H1 (cell line): ENCODE data around the gene YARS2. TPM values are rescaled to one million over a fixed set of nuclear protein-coding genes. Genes with fewer than 3 reads are reported as not detected.
A peak's percentile ranks its signal among the peaks of the same experiment; 100 is the strongest.

Experiments used
- CTCF ChIA-PET: fragments of 300-600 bp; sonication (Branson Sonifier 250); formaldehyde crosslinking; loops from one replicate; lab custom pipeline; 2021; ENCODE audit not compliant: partially characterized antibody; lab: Charles Lee
- POLR2A ChIA-PET: fragments of 300-600 bp; sonication (Branson Sonifier 250); formaldehyde crosslinking; loops from one replicate; lab custom pipeline; 2021; ENCODE audit warnings: inconsistent platforms; ENCODE audit not compliant: partially characterized antibody; lab: Charles Lee
- DNase-seq, 2 experiments: peaks; one replicate each; pipeline versions ENCODE4 v3.0.0 to v3.0.0-alpha.2; 2010 to 2022; ENCODE audit warnings: low spot score in 2 of 2, low read depth in 1 of 2, mixed read lengths in 1 of 2
- FAIRE-seq: peaks from 2 replicates; lab custom pipeline; 2011; peaks lifted over from hg19 to GRCh38; lab: Jason Lieb, UNC
- H2AFZ ChIP-seq: 2 replicates; pipeline ENCODE4 v1.8.1; 2012; ENCODE audit warnings: low read length, inconsistent platforms
- H2AK5ac ChIP-seq: 2 replicates; pipeline ENCODE4 v1.6.1; 2013; ENCODE audit warnings: low read depth, low read length
- H2BK120ac ChIP-seq: replicated peaks from 2 replicates; pipeline ENCODE3; 2013; ENCODE audit warnings: low read depth, low read length, inconsistent platforms
- H2BK12ac ChIP-seq: 2 replicates; pipeline ENCODE4 v1.6.1; 2013; ENCODE audit warnings: low read depth, low read length
- H2BK15ac ChIP-seq: 2 replicates; pipeline ENCODE4 v1.6.1; 2013; ENCODE audit warnings: low read length
- H2BK20ac ChIP-seq: 2 replicates; pipeline ENCODE4 v1.6.1; 2013; ENCODE audit warnings: low read length
- H2BK5ac ChIP-seq: 2 replicates; pipeline ENCODE4 v1.6.1; 2013; ENCODE audit warnings: low read depth, low read length
- H3K14ac ChIP-seq: 2 replicates; pipeline ENCODE4 v1.6.1; 2013; ENCODE audit warnings: inconsistent platforms; ENCODE audit not compliant: insufficient read length
- H3K18ac ChIP-seq: 2 replicates; pipeline ENCODE4 v1.6.1; 2013; ENCODE audit warnings: low read length; ENCODE audit errors: extremely low read depth
- H3K23ac ChIP-seq: 2 replicates; pipeline ENCODE4 v1.6.1; 2013; ENCODE audit warnings: inconsistent platforms; ENCODE audit not compliant: insufficient read length
- H3K23me2 ChIP-seq: 2 replicates; pipeline ENCODE4 v1.6.1; 2013; ENCODE audit warnings: low read depth, low read length
- H3K27ac ChIP-seq: 2 replicates; pipeline ENCODE4 v1.6.1; 2011; ENCODE audit warnings: low read depth, low read length, inconsistent platforms
- H3K27me3 ChIP-seq, 4 experiments: replicated peaks in 1 of 4; 1 replicate in 1 of 4; 2 replicates in 3 of 4; pipeline versions ENCODE4 v1.6.1 to v1.8.1; 2011 to 2013; ENCODE audit warnings: low read length in 3 of 4, mild to moderate bottlenecking in 3 of 4, inconsistent platforms in 2 of 4, mixed read lengths in 2 of 4, moderate library complexity in 1 of 4; ENCODE audit not compliant: control insufficient read depth in 3 of 4, insufficient read depth in 3 of 4; ENCODE audit errors: extremely low read depth in 1 of 4
- H3K36me3 ChIP-seq, 4 experiments: 2 replicates each; pipeline versions ENCODE4 v1.6.1 to v1.8.1; 2011 to 2013; ENCODE audit warnings: mild to moderate bottlenecking in 4 of 4, low read length in 3 of 4, moderate library complexity in 2 of 4, control low read depth in 1 of 4, inconsistent platforms in 1 of 4; ENCODE audit not compliant: insufficient read depth in 4 of 4, control insufficient read depth in 2 of 4
- H3K4ac ChIP-seq: replicated peaks from 2 replicates; pipeline ENCODE3; 2013; ENCODE audit warnings: low read length, low read depth, mixed read lengths, inconsistent platforms; ENCODE audit not compliant: insufficient read length
- H3K4me1 ChIP-seq, 4 experiments: replicated peaks in 1 of 4; 1 replicate in 1 of 4; 2 replicates in 3 of 4; pipeline versions ENCODE4 v1.6.1 to v1.8.1; 2011 to 2013; ENCODE audit warnings: low read length in 3 of 4, inconsistent platforms in 2 of 4, mixed read lengths in 1 of 4; ENCODE audit not compliant: insufficient read depth in 4 of 4, control insufficient read depth in 3 of 4
- H3K4me2 ChIP-seq, 2 experiments: 2 replicates each; pipeline versions ENCODE4 v1.6.1 to v1.8.1; 2011 to 2013; ENCODE audit warnings: low read depth in 2 of 2, low read length in 2 of 2, control low read depth in 1 of 2, inconsistent platforms in 1 of 2, mild to moderate bottlenecking in 1 of 2; ENCODE audit not compliant: insufficient read depth in 1 of 2
- H3K4me3 ChIP-seq, 4 experiments: fragments of 200-600, 300-600 bp in 1 of 4; sonication (generic), shearing (Covaris generic), sonication (Bioruptor Twin) in 1 of 4; 2 replicates each; pipeline versions ENCODE4 v1.5.1 to v1.8.1; 2011 to 2016; ENCODE audit warnings: low read length in 4 of 4, low read depth in 3 of 4, control low read depth in 2 of 4, inconsistent platforms in 2 of 4, mild to moderate bottlenecking in 2 of 4, mixed read lengths in 1 of 4, moderate library complexity in 1 of 4; ENCODE audit not compliant: insufficient read depth in 2 of 4; ENCODE audit errors: extremely low read depth in 1 of 4
- H3K56ac ChIP-seq: replicated peaks from 2 replicates; pipeline ENCODE3; 2013; ENCODE audit warnings: low read depth, mild to moderate bottlenecking, mixed read lengths, low read length, inconsistent platforms; ENCODE audit not compliant: insufficient read length
- H3K79me1 ChIP-seq: 2 replicates; pipeline ENCODE4 v1.6.1; 2013; ENCODE audit warnings: low read depth, low read length, control low read depth
- H3K79me2 ChIP-seq, 2 experiments: 2 replicates each; pipeline versions ENCODE4 v1.6.1 to v1.8.1; 2012 to 2013; ENCODE audit warnings: low read length in 2 of 2, mild to moderate bottlenecking in 2 of 2, inconsistent platforms in 1 of 2; ENCODE audit not compliant: insufficient read depth in 2 of 2, control insufficient read depth in 1 of 2
- H3K9ac ChIP-seq, 4 experiments: replicated peaks in 1 of 4; 1 replicate in 1 of 4; 2 replicates in 3 of 4; pipeline versions ENCODE4 v1.6.1 to v1.8.1; 2011 to 2013; ENCODE audit warnings: low read depth in 3 of 4, low read length in 3 of 4, control low read depth in 2 of 4, mild to moderate bottlenecking in 2 of 4, moderate library complexity in 2 of 4, inconsistent platforms in 1 of 4; ENCODE audit errors: extremely low read depth in 1 of 4
- H3K9me3 ChIP-seq, 2 experiments: 2 replicates each; pipeline versions ENCODE4 v1.6.1 to v1.8.1; 2012 to 2013; ENCODE audit warnings: mild to moderate bottlenecking in 2 of 2, moderate library complexity in 2 of 2, control low read depth in 1 of 2, inconsistent platforms in 1 of 2, low read depth in 1 of 2, low read length in 1 of 2, mixed read lengths in 1 of 2; ENCODE audit not compliant: insufficient read depth in 2 of 2
- H4K20me1 ChIP-seq, 2 experiments: replicated peaks in 1 of 2; 2 replicates each; pipeline versions ENCODE3 to v1.8.1; 2011 to 2013; ENCODE audit warnings: inconsistent platforms in 2 of 2, low read length in 2 of 2, mild to moderate bottlenecking in 1 of 2; ENCODE audit not compliant: insufficient read depth in 2 of 2, control insufficient read depth in 1 of 2
- H4K5ac ChIP-seq: 2 replicates; pipeline ENCODE4 v1.6.1; 2013; ENCODE audit warnings: low read length, low read depth, mixed read lengths, inconsistent platforms; ENCODE audit not compliant: insufficient read length
- H4K8ac ChIP-seq: 2 replicates; pipeline ENCODE4 v1.8.0; 2013; ENCODE audit warnings: mild to moderate bottlenecking, moderate library complexity, low read length, inconsistent platforms; ENCODE audit not compliant: insufficient read depth; ENCODE audit errors: extremely low read depth
- H4K91ac ChIP-seq: replicated peaks from 2 replicates; pipeline ENCODE3; 2013; ENCODE audit warnings: low read length, mixed read lengths, inconsistent platforms; ENCODE audit not compliant: insufficient read length
- HDAC2 ChIP-seq, 2 experiments: fragments of 300-600 bp in 1 of 2; sonication (generic) in 1 of 2; IDR thresholded peaks; 2 replicates each; pipeline ENCODE4 v1.6.1; 2011 to 2012; ENCODE audit warnings: low read depth in 2 of 2, low read length in 2 of 2, mild to moderate bottlenecking in 2 of 2, moderate library complexity in 2 of 2, borderline replicate concordance in 1 of 2, inconsistent platforms in 1 of 2
- YY1 ChIP-seq: IDR thresholded peaks from 2 replicates; pipeline ENCODE4 v1.6.1; 2011; ENCODE audit warnings: low read depth, mild to moderate bottlenecking, low read length
- WGBS, 2 experiments: shearing (Covaris generic) in 1 of 2; methylation state at CpG; one replicate each; pipeline versions ENCODE4 v1.1.6 to v1.1.7; 2013 to 2015; ENCODE audit warnings: low lambda C conversion rate in 2 of 2, mixed read lengths in 2 of 2, inconsistent platforms in 1 of 2, low coverage in 1 of 2, missing lambda C conversion rate in 1 of 2; ENCODE audit not compliant: insufficient replicate concordance in 2 of 2, insufficient coverage in 1 of 2, insufficient read length in 1 of 2; ENCODE audit errors: extremely low coverage in 1 of 2, missing lambda C conversion rate in 1 of 2; 5-methylcytosine and 5-hydroxymethylcytosine counted together
- polyA plus RNA-seq, 7 experiments: library from polyadenylated mRNA; depleted of rRNA in 3 of 7; stranded (reverse) in 5 of 7; unstranded in 2 of 7; fragments of >200 nt in 5 of 7; fragments of 200-250 nt in 2 of 7; gene quantifications; 1 replicate in 5 of 7; 2 replicates in 1 of 7; 4 replicates in 1 of 7; pipeline versions ENCODE4 v1.2.1 to v1.2.3, GENCODE V29; 2011 to 2013; ENCODE audit warnings: missing spikeins in 2 of 7, mixed read lengths in 2 of 7
- total RNA-seq: library from RNA; stranded (reverse); fragmentation: NEBNext Ultra II Directional; extraction: Animal tissue kit (Norgen Biotek cat#: 25700); gene quantifications from 2 replicates; pipeline ENCODE4 v1.2.1, GENCODE V29; 2021

YARS2 gene
- total and polyA plus RNA-seq, 2 of the 8 experiments (the other 6 are each of a cell fraction or from before 2014, with no cell fraction given), result 29.9 to 41.4 TPM

GRCh38 chr12:32753605-32754004, 2.1 kb downstream of the YARS2 start:
- Histone ChIP-seq H3K9me3 (no peaks in the 10 kb centered on the region), H4K20me1 (no peaks in the 10 kb centered on the region), H3K23me2 (peaks cover 4% of the 10 kb centered on the region), H4K8ac (no peak overlapping the region), H2AK5ac (no peak overlapping the region), H2BK120ac (no peak overlapping the region), H2BK15ac (no peak overlapping the region), H3K79me2 (peaks cover 0 to 24% of the 10 kb centered on the region in 2 experiments; a peak in 2 of 4 replicates), H3K4me3 (peak overlapping the region in 2 of 4 experiments; percentile 97 to 100; a peak in 2 of 8 replicates), H3K23ac (no peak overlapping the region), H2BK20ac (no peak overlapping the region), H2AFZ (no peak overlapping the region), H3K9ac (no peak overlapping the region), H3K27me3 (no peaks in the 10 kb centered on the region), H3K27ac (no peak overlapping the region), H3K4ac (no peak overlapping the region), H3K4me2 (peak overlapping the region; percentile 20 to 97; a peak in 3 of 4 replicates), H4K91ac (no peak overlapping the region), H3K18ac (no peak overlapping the region), H2BK5ac (no peak overlapping the region), H3K56ac (no peak overlapping the region), H2BK12ac (no peak overlapping the region), H3K4me1 (peaks cover 0 to 3% (median 1%) of the 10 kb centered on the region in 4 experiments; a peak in 2 of 7 replicates), H3K36me3 (peaks cover 7 to 39% (median 31%) of the 10 kb centered on the region in 4 experiments), H4K5ac (no peak overlapping the region), H3K14ac (no peak overlapping the region), H3K79me1 (no peaks in the 10 kb centered on the region)
- POLR2A ChIA-PET, result interaction anchor here (0.6 to 0.7 kb wide), 2 partner anchors 64 to 148 kb away, joined by 3 read pairs; no protein-coding TSS in a partner anchor
- DNase-seq (no peak), FAIRE-seq (no peak)
- CTCF ChIA-PET, result no interaction called here
- 90% methylated on average over 4 of the region's 4 CpGs; no CpG with 5 or more reads in 1 of the 2 experiments for WGBS, 2 experiments
- no peak for TF ChIP-seq HDAC2 (IDR thresholded peaks at IDR 0.05; ENCODE audit: borderline replicate concordance in 1 of 2, low read depth in 2 of 2, low read length in 2 of 2)
- TF ChIP-seq YY1, result no peak
